Lung microvascular endothelial cell (primary cell): ENCODE results near the gene DLD. TPM values are rescaled to one million over a fixed set of nuclear protein-coding genes. Genes with fewer than 3 reads are reported as not detected.

ENCODE experiments used
- DNase-seq, 2 donors: peaks; one replicate each; pipeline versions ENCODE4 v3.0.0 to v3.0.0-alpha.2; 2010; ENCODE audit warnings: low read depth in 2 of 2
- total RNA-seq: library from RNA; depleted of rRNA; stranded (reverse); fragments of >200 nt; gene quantifications from 2 replicates; pipeline ENCODE4 v1.2.1, GENCODE V29; 2014

DLD gene
- total RNA-seq, 1 donor from 2014 or later = 39.3 TPM

- DNase-seq = no peak
These were observed 77.5 kb downstream of the DLD start for GRCh38 chr7:107968449-107968848.

- peak; percentile 44 to 92 for DNase-seq
These were observed 78.9 kb downstream of the DLD start for GRCh38 chr7:107969856-107970255.

Other genes starting within 250 kb of the DLD start
- gene SLC26A4, start 230.4 kb upstream of the DLD start, total RNA-seq = 6.5 and 9.8 TPM in 2 replicates
- gene CBLL1, start 147.0 kb upstream of the DLD start, total RNA-seq = 11.7 and 12.6 TPM in 2 replicates
- gene SLC26A3, start 88.0 kb upstream of the DLD start, total RNA-seq = not detected in 2 replicates
- gene LAMB1, start 112.0 kb downstream of the DLD start, total RNA-seq = 315 and 406 TPM in 2 replicates
- 0.22 TPM in 1 of 2 replicates, not detected in the other for gene LAMB4, start 239.2 kb downstream of the DLD start, total RNA-seq